WTC11 (cell line): ENCODE measurements around the gene WBP1L. TPM values are rescaled to one million over a fixed set of nuclear protein-coding genes. Genes with fewer than 3 reads are reported as not detected.

Experiments used
- ATAC-seq: fragments of 200-7000 bp; cut with Tn5 transposase; 2 replicates; pipeline ENCODE4 v1.10.0; 2021; ENCODE audit warnings: mild to moderate bottlenecking, moderate library complexity
- CTCF ChIA-PET: fragments of 300-600 bp; sonication (Branson Sonifier 250); formaldehyde crosslinking; loops from one replicate; lab custom pipeline; 2021; ENCODE audit warnings: antibody characterized with exemption; lab: Charles Lee
- POLR2A ChIA-PET: fragments of 350-600 bp; sonication (Branson Sonifier 250); formaldehyde crosslinking; loops from one replicate; lab custom pipeline; 2021; ENCODE audit warnings: antibody characterized with exemption; lab: Charles Lee
- DNase-seq: peaks from one replicate; pipeline ENCODE4 v3.0.0; 2021; ENCODE audit warnings: low spot score
- H3K27ac Mint-ChIP-seq: 2 replicates; pipeline ENCODE4 v1.8.0; 2021; ENCODE audit warnings: mixed read lengths
- H3K27me3 Mint-ChIP-seq: 2 replicates; pipeline ENCODE4 v1.8.0; 2021; ENCODE audit warnings: low read depth, mild to moderate bottlenecking, moderate library complexity, mixed read lengths
- H3K36me3 Mint-ChIP-seq: 2 replicates; pipeline ENCODE4 v1.8.0; 2021; ENCODE audit warnings: mixed read lengths
- H3K4me1 Mint-ChIP-seq: 2 replicates; pipeline ENCODE4 v1.8.0; 2022; ENCODE audit warnings: mixed read lengths
- H3K4me3 Mint-ChIP-seq: 2 replicates; pipeline ENCODE4 v1.8.0; 2021; ENCODE audit warnings: mild to moderate bottlenecking, moderate library complexity, mixed read lengths
- H3K9me3 Mint-ChIP-seq: 2 replicates; pipeline ENCODE4 v1.8.0; 2021; ENCODE audit warnings: mixed read lengths
- ATF3 ChIP-seq: sonication (generic); formaldehyde crosslinking; conservative IDR thresholded peaks from 2 replicates; pipeline ENCODE4 v1.8.1; 2022; ENCODE audit warnings: mild to moderate bottlenecking, missing genetic modification reagents
- CDX4 ChIP-seq: fragments of 250-450 bp; sonication (Bioruptor Pico); IDR thresholded peaks from 2 replicates; pipeline ENCODE4 v1.9.0; 2021; ENCODE audit warnings: moderate library complexity, mild to moderate bottlenecking, inconsistent platforms, borderline replicate concordance
- ELF4 ChIP-seq: sonication (generic); formaldehyde crosslinking; IDR thresholded peaks from 2 replicates; pipeline ENCODE4 v1.8.1; 2022; ENCODE audit warnings: low read depth, mild to moderate bottlenecking, moderate library complexity, missing genetic modification reagents
- ERG ChIP-seq: fragments of 250-450 bp; sonication (Bioruptor Pico); IDR thresholded peaks from 2 replicates; pipeline ENCODE4 v1.8.0; 2021; ENCODE audit warnings: mild to moderate bottlenecking
- ETV6 ChIP-seq: sonication (generic); formaldehyde crosslinking; IDR thresholded peaks from 2 replicates; pipeline ENCODE4 v1.8.1; 2022; ENCODE audit warnings: mild to moderate bottlenecking, missing genetic modification reagents
- JAZF1 ChIP-seq: fragments of 250-450 bp; sonication (Bioruptor Pico); IDR thresholded peaks from 2 replicates; pipeline ENCODE4 v1.9.0; 2021; ENCODE audit warnings: moderate library complexity, mild to moderate bottlenecking, inconsistent platforms
- KAT7 ChIP-seq: sonication (generic); formaldehyde crosslinking; IDR thresholded peaks from 2 replicates; pipeline ENCODE4 v1.8.1; 2023; ENCODE audit warnings: missing genetic modification reagents, mild to moderate bottlenecking, borderline replicate concordance
- MYBL2 ChIP-seq: sonication (generic); formaldehyde crosslinking; IDR thresholded peaks from 2 replicates; pipeline ENCODE4 v1.8.1; 2023; ENCODE audit warnings: mild to moderate bottlenecking, moderate library complexity, missing genetic modification reagents
- NFYB ChIP-seq: sonication (generic); formaldehyde crosslinking; conservative IDR thresholded peaks from 2 replicates; pipeline ENCODE4 v1.8.0; 2022; ENCODE audit warnings: low read depth, missing genetic modification reagents
- NR1H2 ChIP-seq: sonication (generic); formaldehyde crosslinking; IDR thresholded peaks from 2 replicates; pipeline ENCODE4 v1.9.0; 2021; ENCODE audit warnings: mild to moderate bottlenecking, moderate library complexity, missing genetic modification reagents
- RELA ChIP-seq: sonication (generic); formaldehyde crosslinking; IDR thresholded peaks from 2 replicates; pipeline ENCODE4 v1.8.1; 2022; ENCODE audit warnings: missing genetic modification reagents, mild to moderate bottlenecking, borderline replicate concordance
- SMAD3 ChIP-seq: sonication (generic); formaldehyde crosslinking; IDR thresholded peaks from 2 replicates; pipeline ENCODE4 v1.8.0; 2022; ENCODE audit warnings: missing genetic modification reagents, mild to moderate bottlenecking, borderline replicate concordance
- SMAD4 ChIP-seq: sonication (generic); formaldehyde crosslinking; IDR thresholded peaks from 2 replicates; pipeline ENCODE4 v1.8.0; 2022; ENCODE audit warnings: mild to moderate bottlenecking, missing genetic modification reagents
- STAT6 ChIP-seq: sonication (generic); formaldehyde crosslinking; conservative IDR thresholded peaks from 2 replicates; pipeline ENCODE4 v1.8.1; 2023; ENCODE audit warnings: mild to moderate bottlenecking, low read depth, missing genetic modification reagents, moderate library complexity
- TP53 ChIP-seq: sonication (generic); formaldehyde crosslinking; IDR thresholded peaks from 2 replicates; pipeline ENCODE4 v1.8.1; 2023; ENCODE audit warnings: mild to moderate bottlenecking, missing genetic modification reagents
- USF1 ChIP-seq: sonication (generic); formaldehyde crosslinking; IDR thresholded peaks from 2 replicates; pipeline ENCODE4 v1.8.0; 2022; ENCODE audit warnings: mild to moderate bottlenecking, missing genetic modification reagents
- ZBTB21 ChIP-seq: sonication (generic); formaldehyde crosslinking; IDR thresholded peaks from 2 replicates; pipeline ENCODE4 v1.8.1; 2023; ENCODE audit warnings: mild to moderate bottlenecking, missing genetic modification reagents, borderline replicate concordance
- ZNF232 ChIP-seq: sonication (generic); formaldehyde crosslinking; IDR thresholded peaks from 2 replicates; pipeline ENCODE4 v1.8.0; 2022; ENCODE audit warnings: mild to moderate bottlenecking, missing genetic modification reagents
- ZNF532 ChIP-seq: fragments of 250-450 bp; sonication (Bioruptor Pico); IDR thresholded peaks from 2 replicates; pipeline ENCODE4 v1.9.0; 2021; ENCODE audit warnings: mild to moderate bottlenecking, borderline replicate concordance
- ZNF671 ChIP-seq: fragments of 250-450 bp; sonication (Bioruptor Pico); IDR thresholded peaks from 2 replicates; pipeline ENCODE4 v1.8.0; 2021; ENCODE audit warnings: mild to moderate bottlenecking
- total RNA-seq: library from RNA; stranded (reverse); gene quantifications from 3 replicates; pipeline ENCODE4 v1.2.3, GENCODE V29; 2021

WBP1L gene
- total RNA-seq, 1 experiment from 2014 or later: 26.8 TPM

GRCh38 chr10:102720775-102721301 is 22.9 kb upstream of the WBP1L start:
- TF ChIP-seq STAT6 (CRISPR knock-in tag): no peak
- no peak for TF ChIP-seq NFYB (CRISPR knock-in tag)
- TF ChIP-seq CDX4 (CRISPR knock-in tag): no peak
- no peak for TF ChIP-seq NR1H2 (CRISPR knock-in tag)
- no peak for TF ChIP-seq TP53 (CRISPR knock-in tag)
- no peak for TF ChIP-seq SMAD4 (CRISPR knock-in tag)
- no peak for TF ChIP-seq ZNF532 (CRISPR knock-in tag)
- TF ChIP-seq USF1: no peak
- no peak for TF ChIP-seq SMAD3
- no peak for TF ChIP-seq ETV6 (CRISPR knock-in tag)
- no peak for TF ChIP-seq ZBTB21 (CRISPR knock-in tag)
- no peak for TF ChIP-seq JAZF1 (CRISPR knock-in tag)
- no peak for TF ChIP-seq ZNF671 (CRISPR knock-in tag)
- no peak for TF ChIP-seq ATF3 (CRISPR knock-in tag)
- TF ChIP-seq ZNF232 (CRISPR knock-in tag): no peak
- TF ChIP-seq ELF4 (CRISPR knock-in tag): no peak
- no peak for TF ChIP-seq RELA (CRISPR knock-in tag)
- Mint-ChIP-seq H3K36me3 (peaks cover 35% of the 10 kb centered on the region), H3K9me3 (peaks cover 6% of the 10 kb centered on the region), H3K27ac (no peak overlapping the region; the same call in 1 of the 2 replicates), H3K4me3 (no peak overlapping the region), H3K27me3 (no peaks in the 10 kb centered on the region), H3K4me1 (peaks cover 42% of the 10 kb centered on the region)
- POLR2A ChIA-PET: interaction anchor here (0.6 kb wide), 1 partner anchor 54 kb away, joined by 3 read pairs; no protein-coding TSS in a partner anchor
- no peak for ATAC-seq
- no peak for DNase-seq
- CTCF ChIA-PET: interaction anchor here (0.7 to 1.6 kb wide), 4 partner anchors 81 to 880 kb away, joined by 3 to 4 read pairs (median 3); no protein-coding TSS in a partner anchor

GRCh38 chr10:102721954-102722353 is 21.8 kb upstream of the WBP1L start:
- CTCF ChIA-PET: interaction anchor here (1.6 kb wide), 1 partner anchor 138 kb away, joined by 3 read pairs; no protein-coding TSS in a partner anchor
- Mint-ChIP-seq H3K36me3 (peaks cover 44% of the 10 kb centered on the region), H3K27ac (peak overlapping the region; percentile 65)

More at GRCh38 chr10:102721954-102722353, 21.8 kb upstream of the WBP1L start:
- Mint-ChIP-seq H3K9me3 (peaks cover 6% of the 10 kb centered on the region), H3K4me1 (peaks cover 33% of the 10 kb centered on the region), H3K4me3 (no peak overlapping the region), H3K27me3 (no peaks in the 10 kb centered on the region)
- ATAC-seq (no peak), DNase-seq (no peak)
- POLR2A ChIA-PET: interaction anchor here (0.6 kb wide), 1 partner anchor 150 kb away, joined by 3 read pairs; no protein-coding TSS in a partner anchor
- TF ChIP-seq MYBL2 (no peak), NFYB (CRISPR knock-in tag) (no peak), ERG (CRISPR knock-in tag) (no peak), ETV6 (CRISPR knock-in tag) (no peak), KAT7 (CRISPR knock-in tag) (no peak)
